GM18505 (cell line): Measurements from ENCODE around the gene CD6.

Experiments
- ATAC-seq: cut with Tn5 transposase; IDR thresholded peaks from one replicate; pipeline ENCODE4 v1.9.1; 2021; ENCODE audit not compliant: unreplicated experiment
- POLR2A ChIP-seq: IDR thresholded peaks from 4 replicates; pipeline ENCODE4 v1.6.1; 2011; ENCODE audit warnings: borderline replicate concordance; ENCODE audit not compliant: insufficient read depth, insufficient read length; ENCODE audit errors: extremely low read depth

The CD6 gene

DNA sequence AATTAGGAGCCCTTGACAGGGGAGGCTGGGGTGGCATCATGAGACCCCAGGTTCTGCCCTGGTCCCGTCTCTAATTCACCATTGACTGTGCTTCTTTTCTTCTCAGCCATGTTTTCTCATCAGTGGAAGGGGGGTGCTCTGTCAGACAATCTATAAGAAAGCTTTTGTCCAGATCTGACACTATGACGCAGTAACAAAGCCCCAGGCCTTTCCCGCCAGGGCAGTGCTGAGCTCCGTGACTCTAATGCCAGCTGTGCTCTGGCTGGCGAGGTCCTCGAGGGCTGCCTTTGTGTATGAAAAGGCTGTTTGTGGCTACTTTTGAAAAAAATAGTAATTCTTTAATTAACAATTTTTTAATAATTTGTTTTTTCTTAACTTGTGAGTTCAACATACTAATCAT, 3.2 kb downstream of the CD6 start:
- no peak for ATAC-seq
- no peak for TF ChIP-seq POLR2A

DNA sequence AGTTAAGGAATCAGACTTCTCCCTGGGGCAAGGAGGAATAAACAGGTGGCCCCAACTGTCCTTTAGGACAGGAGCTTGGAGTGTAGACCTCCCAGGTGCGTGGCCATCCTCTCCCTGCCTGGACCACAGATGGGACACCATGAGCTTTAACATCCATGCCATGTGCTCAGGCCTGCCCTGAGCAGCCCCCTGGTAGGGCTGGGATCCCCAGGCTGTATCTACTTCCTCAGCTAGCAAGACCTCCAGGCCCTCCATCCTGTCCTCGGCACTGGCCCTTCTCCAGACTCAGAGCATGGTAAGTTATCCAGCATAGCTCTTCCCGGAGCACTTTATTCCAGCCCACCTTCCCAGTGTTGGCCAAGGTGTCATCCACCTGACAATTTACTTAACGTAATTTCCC, 5.7 kb downstream of the CD6 start:
- no peak for ATAC-seq
- no peak for TF ChIP-seq POLR2A

DNA sequence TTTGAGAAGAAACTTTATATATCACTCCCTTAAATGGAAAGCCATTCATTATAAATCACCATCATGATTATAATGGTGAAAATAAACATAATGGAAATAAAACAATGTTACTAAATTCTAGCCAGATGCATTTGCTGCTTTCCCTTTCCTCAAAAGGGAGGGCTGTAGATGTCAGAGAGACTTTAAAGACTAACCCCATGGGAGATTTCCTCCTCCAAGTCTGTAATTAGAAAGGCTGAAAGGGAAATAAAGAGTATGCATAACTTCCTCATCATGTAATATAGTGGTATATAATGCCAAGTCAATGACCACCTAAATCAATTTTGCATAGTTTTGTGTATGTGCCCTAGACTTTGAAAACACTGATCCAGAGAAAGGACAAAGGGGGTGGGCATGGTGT, 6.4 kb downstream of the CD6 start:
- TF ChIP-seq POLR2A, result no peak
- no peak for ATAC-seq

DNA sequence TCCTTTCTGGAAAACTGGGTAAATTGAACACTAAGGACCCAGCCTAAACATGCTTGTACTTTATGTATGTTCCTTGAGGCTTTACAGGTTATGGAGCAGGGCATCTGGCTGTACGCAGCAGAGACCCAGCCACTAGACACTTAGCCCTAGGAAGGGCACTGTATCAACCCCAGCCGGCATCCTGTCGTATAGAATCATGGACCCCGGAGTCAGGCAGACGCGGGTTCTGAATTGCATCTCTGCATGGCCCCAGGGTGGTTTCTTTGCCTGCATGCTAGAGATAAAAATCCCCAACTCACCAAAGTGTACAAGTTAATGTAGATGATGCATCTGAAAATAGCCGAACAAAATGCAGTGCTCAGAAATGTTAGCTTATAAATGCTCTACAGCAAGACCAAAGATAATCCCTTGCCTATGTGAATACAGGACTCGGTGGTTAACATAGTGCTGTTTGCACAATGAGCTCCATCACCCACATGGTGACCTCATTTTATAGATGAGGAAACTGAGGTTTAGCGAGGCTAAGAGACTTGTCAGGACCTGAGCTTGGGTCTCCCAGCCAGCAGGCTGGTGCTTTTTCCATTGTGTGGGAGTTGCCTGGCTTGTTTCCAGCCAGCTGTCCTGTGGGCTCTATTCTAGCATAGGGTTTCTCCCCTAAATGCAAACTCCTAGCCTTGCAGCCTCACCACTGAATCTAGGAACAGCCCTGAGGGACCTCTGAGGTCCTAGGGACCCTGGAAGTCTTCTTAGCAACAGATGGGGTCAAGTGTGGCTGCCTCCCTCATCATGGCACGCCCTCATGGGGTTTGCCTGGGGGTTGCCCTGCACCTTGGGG, 7.3 kb downstream of the CD6 start:
- no peak for ATAC-seq
- TF ChIP-seq POLR2A, result no peak

DNA sequence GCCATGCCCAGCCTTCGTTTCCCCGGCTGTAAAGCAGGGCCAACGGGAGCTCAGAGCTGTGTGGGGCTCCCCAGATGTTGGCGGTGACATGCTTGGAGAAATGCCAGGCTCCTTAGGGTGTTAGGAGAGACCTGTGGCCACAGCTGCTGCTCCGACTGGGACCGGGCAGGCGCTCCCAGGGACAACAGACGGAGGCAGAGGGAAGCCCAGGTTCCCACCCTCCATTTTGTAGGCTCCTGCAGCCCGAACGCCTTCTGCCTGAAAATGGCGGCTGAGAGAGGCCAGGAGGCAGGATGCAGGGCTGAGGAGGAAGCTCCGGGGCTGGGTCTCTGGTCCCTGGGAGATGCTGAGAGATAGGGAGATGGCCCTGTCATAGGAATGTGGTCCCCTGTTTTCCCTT, 10.0 kb downstream of the CD6 start:
- no peak for TF ChIP-seq POLR2A
- ATAC-seq, result no peak

DNA sequence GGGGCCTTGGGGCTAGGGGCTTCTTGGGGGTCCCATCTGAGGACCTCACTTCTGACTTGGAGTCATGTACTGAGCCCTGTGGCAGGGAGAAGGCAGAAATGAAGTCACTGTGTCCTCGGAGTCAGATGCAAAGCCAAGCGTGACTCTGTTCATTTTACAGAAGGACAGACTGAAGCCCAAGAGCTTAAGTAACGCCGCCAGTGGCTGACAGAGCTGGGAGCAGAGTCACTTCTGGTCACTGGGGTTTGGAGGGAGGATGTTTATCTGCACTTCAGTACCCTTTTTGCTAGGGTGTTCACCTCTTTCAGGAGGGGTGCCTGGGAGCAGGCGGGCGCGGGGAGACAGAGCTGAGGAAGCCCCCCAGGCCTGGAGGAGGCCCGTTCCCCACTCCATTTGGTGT, 10.7 kb downstream of the CD6 start:
- no peak for TF ChIP-seq POLR2A
- no peak for ATAC-seq

DNA sequence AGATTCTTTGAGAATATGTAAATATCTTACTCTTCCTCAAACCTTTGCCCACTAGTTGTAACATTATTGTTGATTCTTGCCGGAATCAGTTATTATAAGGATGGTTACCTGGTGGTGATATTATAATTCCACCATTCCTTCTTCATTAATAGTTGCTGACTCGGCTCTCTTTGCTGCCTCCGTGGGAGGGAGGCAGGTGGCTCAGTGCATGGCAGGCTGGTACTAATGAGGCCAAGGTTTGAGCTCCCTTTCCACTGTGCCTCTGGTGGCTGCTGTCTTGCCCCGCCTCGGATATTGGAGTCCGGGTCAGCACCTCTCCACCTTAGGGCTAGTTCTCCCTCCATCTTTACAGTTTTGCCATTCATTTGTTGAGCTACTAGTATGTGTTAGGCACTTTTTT, 12.7 kb downstream of the CD6 start:
- no peak for TF ChIP-seq POLR2A
- no peak for ATAC-seq

DNA sequence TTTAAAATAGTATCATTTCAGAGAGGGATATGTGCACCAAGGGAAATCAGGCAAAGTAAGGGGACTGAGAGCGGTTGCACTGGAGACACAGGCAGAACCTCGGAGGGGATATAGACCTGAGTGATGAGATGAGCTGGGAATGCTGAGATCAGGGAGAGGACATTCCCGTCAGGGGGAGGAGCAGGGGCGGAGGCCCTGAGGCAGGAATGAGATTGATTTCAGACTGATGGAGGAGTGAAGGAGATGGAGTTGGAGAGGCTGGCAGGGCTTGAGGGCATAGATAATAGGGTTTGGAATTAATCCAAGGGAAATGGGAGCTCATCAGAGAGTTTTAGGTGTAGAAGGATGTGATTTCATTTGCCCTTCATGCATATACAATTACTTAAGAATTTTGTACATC, 13.2 kb downstream of the CD6 start:
- ATAC-seq, result no peak
- no peak for TF ChIP-seq POLR2A

DNA sequence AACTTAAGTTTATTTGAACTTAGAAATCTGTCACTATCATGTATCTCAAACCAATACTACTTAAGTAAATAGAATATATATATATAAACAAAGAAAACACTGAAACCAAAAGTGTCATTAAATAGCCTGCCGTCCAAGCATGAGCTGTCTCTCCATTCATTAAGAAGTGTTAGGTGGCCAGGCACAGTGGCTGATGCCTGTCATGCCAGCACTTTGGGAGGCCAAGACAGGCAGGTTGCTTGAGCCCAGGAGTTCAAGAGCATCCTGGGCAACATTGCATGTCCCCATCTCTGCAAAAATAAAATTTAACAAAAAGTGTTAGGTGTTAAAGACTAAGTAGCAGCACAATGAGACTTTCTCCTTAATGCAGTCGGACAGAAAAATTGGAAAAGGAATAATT, 14.0 kb downstream of the CD6 start:
- TF ChIP-seq POLR2A, result no peak
- no peak for ATAC-seq

DNA sequence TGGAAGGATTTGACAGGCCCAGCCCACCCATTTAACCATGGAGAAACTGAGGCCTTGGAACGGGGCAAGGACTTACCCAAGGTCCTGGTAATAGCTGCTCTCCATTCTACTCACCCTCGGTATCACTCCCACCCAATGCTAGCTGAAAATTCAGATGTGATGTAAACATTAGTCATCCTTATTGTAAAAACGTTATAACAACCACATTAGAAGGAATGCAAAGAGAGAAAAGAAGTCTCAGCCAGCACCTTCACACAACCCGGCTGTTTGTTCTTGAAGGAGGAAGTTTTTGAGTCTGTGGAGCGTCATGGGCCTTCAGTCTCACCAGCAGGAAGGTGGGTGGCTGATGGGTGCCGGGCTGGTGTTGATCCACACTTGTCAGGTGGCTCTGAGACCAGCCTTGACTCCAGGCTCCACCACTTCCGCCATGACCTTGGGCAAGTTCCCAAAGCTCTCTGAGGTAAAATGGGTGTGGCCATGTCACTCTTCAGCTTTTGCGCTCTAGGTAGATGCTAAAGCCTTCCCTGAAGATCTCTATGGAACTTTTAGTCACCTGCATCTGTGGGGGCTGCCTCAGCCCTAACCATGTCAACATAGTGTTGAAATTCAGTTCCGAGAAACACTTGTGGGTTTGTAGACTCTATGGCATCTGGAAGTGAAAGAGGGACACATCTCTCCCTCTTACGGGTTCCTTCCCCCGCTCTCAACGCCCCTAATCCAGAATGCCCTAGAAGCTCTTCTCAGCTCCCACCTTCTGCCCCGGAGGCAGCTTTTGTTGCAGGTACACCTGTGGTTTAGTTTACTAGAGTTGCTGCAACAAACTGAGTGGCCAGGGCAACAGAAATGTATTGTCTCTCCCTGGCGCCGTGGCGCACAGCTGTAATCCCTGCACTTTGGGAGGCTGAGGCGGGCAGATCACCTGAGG, 14.8 kb downstream of the CD6 start:
- no peak for ATAC-seq
- no peak for TF ChIP-seq POLR2A

DNA sequence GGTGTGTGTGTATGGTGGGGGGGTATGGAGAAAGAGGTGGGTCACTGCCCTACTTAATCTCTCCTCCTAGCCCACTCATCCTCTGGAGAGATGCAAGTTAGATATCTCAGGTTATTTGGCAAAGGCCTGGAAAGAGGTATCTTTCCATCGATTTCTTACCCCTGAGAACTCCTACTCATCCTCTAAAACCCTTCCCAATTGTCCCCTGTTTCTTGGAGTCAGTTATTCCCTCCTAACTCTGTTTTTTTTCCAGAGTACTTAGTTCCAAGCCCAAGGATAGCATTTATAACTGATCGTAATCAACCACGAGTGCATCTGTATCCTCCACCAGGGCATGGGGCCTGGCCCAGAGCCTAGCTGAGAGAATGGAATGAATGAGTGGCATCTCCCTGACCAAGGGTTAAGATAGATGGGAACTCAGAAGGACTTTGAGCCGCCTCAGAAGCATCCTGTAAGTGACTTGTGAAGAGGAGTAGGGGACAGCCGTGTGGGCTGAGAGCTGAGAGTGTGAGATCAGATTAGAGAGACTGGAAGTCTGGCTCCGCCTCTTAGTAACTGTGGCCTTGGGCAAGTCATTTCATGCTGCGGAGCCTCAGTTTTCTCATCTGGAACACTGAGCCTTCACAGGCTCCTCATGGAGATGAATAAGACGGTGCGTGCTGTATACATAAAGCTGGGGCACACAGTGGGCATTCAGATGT, 16.2 kb downstream of the CD6 start:
- no peak for ATAC-seq
- TF ChIP-seq POLR2A, result no peak

DNA sequence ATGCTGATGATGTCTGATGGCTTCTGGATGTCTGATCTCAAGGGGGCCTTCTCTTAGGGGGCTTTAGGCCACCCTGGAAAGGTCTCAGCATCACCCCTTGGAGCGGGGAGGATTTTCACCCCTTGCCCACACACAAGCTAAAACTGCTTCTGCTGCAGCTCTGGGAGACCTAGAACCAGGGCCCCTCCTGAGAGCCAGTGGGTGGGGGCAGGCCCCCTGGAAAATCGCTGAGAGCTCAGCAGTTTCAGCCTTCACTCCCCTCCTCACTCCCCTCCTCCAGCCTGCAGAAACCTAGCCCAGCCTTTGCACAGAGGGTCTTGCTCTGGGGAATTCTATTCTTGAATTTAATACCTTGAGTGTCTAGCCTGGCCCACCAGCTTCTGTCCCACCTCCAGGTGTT, 17.2 kb downstream of the CD6 start:
- no peak for ATAC-seq
- no peak for TF ChIP-seq POLR2A

DNA sequence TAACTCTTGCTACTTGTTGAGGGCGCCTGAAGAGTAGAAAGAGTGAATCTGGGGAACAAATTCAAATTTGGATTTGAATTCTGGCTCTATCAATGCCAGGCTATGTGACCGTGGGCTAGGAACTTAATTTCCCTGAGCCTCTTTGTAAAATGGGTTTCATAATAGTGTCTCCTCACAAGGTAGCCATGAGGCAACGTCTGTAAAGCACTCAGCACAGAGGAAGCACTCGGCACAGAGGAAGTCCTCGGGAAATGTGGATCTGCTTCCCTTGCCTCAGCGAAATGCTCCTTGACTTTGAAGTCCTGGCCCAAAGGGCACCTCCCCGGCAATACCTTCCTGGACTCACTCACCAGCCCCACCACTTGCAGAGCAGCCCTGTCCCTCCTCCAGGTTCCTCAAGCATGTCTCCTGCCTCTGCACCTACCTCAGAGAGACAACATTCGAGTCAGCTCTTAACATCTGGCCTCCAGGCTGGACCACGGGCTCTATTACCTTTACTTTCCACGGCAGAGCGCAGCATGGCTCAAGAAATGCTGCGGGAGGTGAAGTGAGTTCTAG, 17.7 kb downstream of the CD6 start:
- no peak for ATAC-seq
- TF ChIP-seq POLR2A, result no peak
